ENCODE measurements around the gene SPRR2F. TPM values are rescaled to one million over a fixed set of nuclear protein-coding genes. Genes with fewer than 3 reads are reported as not detected.

Gene SPRR2F
- total and polyA plus RNA-seq, 2 donors (not counting 3 experiments of a cell fraction or from before 2014, with no cell fraction given) = not detected

GRCh38 chr1:153127296-153127695, 14.0 kb upstream of the SPRR2F start:
- H2AFZ ChIP-seq (ENCODE audit: low read depth, low read length) = no peak overlapping the region
- no peaks in the 10 kb centered on the region for H3K79me2 ChIP-seq (ENCODE audit: control insufficient read depth, insufficient read depth, low read length)
- H4K20me1 ChIP-seq (replicated peaks; ENCODE audit: control insufficient read depth, extremely low read depth, insufficient read depth, low read length) = no peaks in the 10 kb centered on the region
- no peak for TF ChIP-seq JUN (IDR thresholded peaks at IDR 0.05; ENCODE audit: borderline replicate concordance, insufficient read depth, insufficient read length, low read depth)
- TF ChIP-seq MYC (IDR thresholded peaks at IDR 0.05; ENCODE audit: low read depth, low read length) = no peak
- TF ChIP-seq POLR2AphosphoS5 (IDR thresholded peaks at IDR 0.05; ENCODE audit: insufficient read depth, low read depth, low read length) = no peak
- TF ChIP-seq EZH2 (IDR thresholded peaks at IDR 0.05; ENCODE audit: borderline replicate concordance, low read depth, low read length, severe bottlenecking) = no peak
- TF ChIP-seq POLR2A (IDR thresholded peaks at IDR 0.05; ENCODE audit: low read depth, low read length) = no peak
- TF ChIP-seq MAX (IDR thresholded peaks at IDR 0.05; ENCODE audit: insufficient read depth, insufficient read length) = no peak
- no peak for TF ChIP-seq FOS (IDR thresholded peaks at IDR 0.05; ENCODE audit: borderline replicate concordance, insufficient read depth, low read length)
- TF ChIP-seq CTCF (IDR thresholded peaks at IDR 0.05; ENCODE audit: extremely low read depth in 1 of 2, insufficient read depth in 1 of 2, low read depth in 1 of 2, low read length in 2 of 2) = no peak
- no peak for TF ChIP-seq GATA2 (IDR thresholded peaks at IDR 0.05; ENCODE audit: insufficient read depth, insufficient read length, low read depth, low read length)
- intact Hi-C loops (cut with micrococcal nuclease) (no loop called here), dilution Hi-C loops (cut with MboI; ENCODE audit: extremely low pct_ligation_motif_present, low sequenced_read_pairs) (no loop called here)
- POLR2A ChIA-PET = no interaction called here
- no TSS peak for BruUV-seq (replicated peaks)
- no peaks in the 10 kb centered on the region for H3K27me3 ChIP-seq (ENCODE audit: control insufficient read depth in 2 of 2, insufficient read depth in 2 of 2, low read length in 2 of 2)
- DNase-seq (ENCODE audit: low read depth, low spot score) = no peak
- CTCF ChIA-PET = no interaction called here
- H3K36me3 ChIP-seq (ENCODE audit: control insufficient read depth in 2 of 2, extremely low read depth in 1 of 2, insufficient read depth in 2 of 2, low read length in 2 of 2) = no peaks in the 10 kb centered on the region
- no peaks in the 10 kb centered on the region for H3K9me1 ChIP-seq (replicated peaks; ENCODE audit: control insufficient read depth, extremely low read depth, insufficient read depth, low read length)
- H3K4me3 ChIP-seq (replicated peaks in 1 of 3; ENCODE audit: insufficient read depth in 1 of 3, low read depth in 1 of 3, low read length in 3 of 3) = no peak overlapping the region
- H3K27ac ChIP-seq (ENCODE audit: insufficient read depth, low read depth, low read length) = no peak overlapping the region
- no peak overlapping the region for H3K9ac ChIP-seq (replicated peaks; ENCODE audit: extremely low read depth, insufficient read depth, low read length)
- no peak for FAIRE-seq
- no peak overlapping the region for H3K4me2 ChIP-seq (ENCODE audit: insufficient read depth, low read length)
- no peaks in the 10 kb centered on the region for H3K4me1 ChIP-seq (ENCODE audit: control insufficient read depth, extremely low read depth, insufficient read depth, low read length)
- no peaks in the 10 kb centered on the region for H3K9me3 ChIP-seq (replicated peaks; ENCODE audit: control insufficient read depth, insufficient read depth, low read length)
